Measurements from ENCODE around the gene PSMD14.

Gene PSMD14

DNA sequence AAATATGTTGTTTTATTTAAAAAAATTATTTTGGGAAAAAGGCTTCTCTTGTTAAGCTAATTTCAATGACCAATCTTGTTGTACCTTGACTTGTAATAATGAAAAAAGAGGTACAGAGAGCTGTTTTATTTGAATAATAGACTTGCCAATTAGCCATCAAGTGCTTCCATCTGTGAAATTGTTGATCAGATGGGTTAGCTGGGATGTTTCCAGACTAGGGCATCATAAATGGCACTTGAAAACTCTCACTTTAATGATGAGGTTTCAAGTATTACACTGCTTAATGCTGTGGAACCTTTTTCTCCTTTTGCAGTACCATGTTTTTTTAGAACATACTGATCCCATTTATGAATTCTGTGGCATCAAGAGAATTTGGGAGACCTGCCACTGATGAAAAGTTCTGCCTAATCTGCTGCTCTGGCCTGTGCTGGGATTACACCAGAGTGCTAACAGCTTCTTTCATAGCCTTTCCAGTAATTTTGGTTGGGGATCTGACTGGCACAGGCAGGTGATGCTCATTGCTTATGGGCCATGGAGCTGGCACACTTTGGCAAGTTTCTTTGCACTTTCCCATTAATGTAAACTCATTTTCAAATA is 24.2 kb downstream of the PSMD14 start:
- no peak for TF ChIP-seq SIN3A (IDR thresholded peaks at IDR 0.05; ENCODE audit: borderline replicate concordance, insufficient read depth, low read length)
- TF ChIP-seq REST (IDR thresholded peaks at IDR 0.05; ENCODE audit: insufficient read depth in 1 of 2, low read depth in 2 of 2, low read length in 2 of 2): no peak
- TF ChIP-seq TAF1 (IDR thresholded peaks at IDR 0.05; ENCODE audit: borderline replicate concordance, insufficient read depth, low read length): no peak
- TF ChIP-seq POLR2AphosphoS5 (IDR thresholded peaks at IDR 0.05; ENCODE audit: low read depth, low read length): no peak
- TF ChIP-seq FOXP2 (optimal IDR thresholded peaks at IDR 0.05; ENCODE audit: borderline replicate concordance, extremely low read depth, extremely low read length, insufficient read depth): no peak

GRCh38 chr2:161335626-161336025 is 27.4 kb downstream of the PSMD14 start:
- TF ChIP-seq POLR2AphosphoS5 (IDR thresholded peaks at IDR 0.05; ENCODE audit: low read depth, low read length) (no peak), FOXP2 (optimal IDR thresholded peaks at IDR 0.05; ENCODE audit: borderline replicate concordance, extremely low read depth, extremely low read length, insufficient read depth) (no peak), SIN3A (IDR thresholded peaks at IDR 0.05; ENCODE audit: borderline replicate concordance, insufficient read depth, low read length) (no peak), TAF1 (IDR thresholded peaks at IDR 0.05; ENCODE audit: borderline replicate concordance, insufficient read depth, low read length) (no peak), REST (IDR thresholded peaks at IDR 0.05; ENCODE audit: insufficient read depth in 1 of 2, low read depth in 2 of 2, low read length in 2 of 2) (no peak)

DNA sequence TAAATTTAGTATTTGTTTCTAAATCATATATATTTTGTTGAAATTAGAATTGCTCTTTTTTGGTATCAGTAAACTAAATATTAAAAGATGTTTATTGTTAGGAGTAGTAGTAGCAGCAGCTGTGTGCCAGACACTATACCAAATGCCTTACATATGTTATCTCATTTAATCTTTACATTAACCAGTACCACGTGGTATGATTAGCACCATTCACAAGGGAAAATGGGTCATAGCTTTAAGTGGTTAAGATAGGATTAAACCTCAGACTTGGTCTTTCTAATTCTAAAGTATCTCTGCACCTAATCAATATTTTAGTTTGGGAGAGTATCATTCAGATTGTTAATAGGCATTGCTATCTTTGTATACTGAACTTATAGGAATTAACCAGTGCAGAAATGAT is 29.0 kb downstream of the PSMD14 start:
- TF ChIP-seq SIN3A (IDR thresholded peaks at IDR 0.05; ENCODE audit: borderline replicate concordance, insufficient read depth, low read length) (no peak), REST (IDR thresholded peaks at IDR 0.05; ENCODE audit: insufficient read depth in 1 of 2, low read depth in 2 of 2, low read length in 2 of 2) (no peak)

DNA sequence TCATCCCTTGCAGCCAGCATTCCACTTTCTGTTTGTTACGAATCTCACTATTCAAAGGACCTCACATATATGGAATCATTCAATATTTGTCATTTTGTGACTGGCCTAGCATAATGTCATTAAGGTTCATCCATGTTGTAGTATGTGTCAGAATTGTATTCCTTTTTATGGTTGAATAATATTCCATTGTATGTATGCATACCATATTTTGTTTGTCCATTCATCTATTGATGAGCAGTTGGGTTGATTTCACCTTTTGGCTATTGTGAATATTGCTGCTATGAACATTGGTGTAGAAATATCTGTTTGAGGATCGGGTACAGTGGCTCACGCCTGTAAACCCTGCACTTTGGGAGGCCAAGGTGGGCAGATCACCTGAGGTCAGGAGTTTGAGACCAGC is 35.0 kb downstream of the PSMD14 start:
- TF ChIP-seq POLR2AphosphoS5 (IDR thresholded peaks at IDR 0.05; ENCODE audit: low read depth, low read length) (no peak), TAF1 (IDR thresholded peaks at IDR 0.05; ENCODE audit: borderline replicate concordance, insufficient read depth, low read length) (no peak), SIN3A (IDR thresholded peaks at IDR 0.05; ENCODE audit: borderline replicate concordance, insufficient read depth, low read length) (no peak), FOXP2 (optimal IDR thresholded peaks at IDR 0.05; ENCODE audit: borderline replicate concordance, extremely low read depth, extremely low read length, insufficient read depth) (no peak), REST (IDR thresholded peaks at IDR 0.05; ENCODE audit: insufficient read depth in 1 of 2, low read depth in 2 of 2, low read length in 2 of 2) (no peak)

DNA sequence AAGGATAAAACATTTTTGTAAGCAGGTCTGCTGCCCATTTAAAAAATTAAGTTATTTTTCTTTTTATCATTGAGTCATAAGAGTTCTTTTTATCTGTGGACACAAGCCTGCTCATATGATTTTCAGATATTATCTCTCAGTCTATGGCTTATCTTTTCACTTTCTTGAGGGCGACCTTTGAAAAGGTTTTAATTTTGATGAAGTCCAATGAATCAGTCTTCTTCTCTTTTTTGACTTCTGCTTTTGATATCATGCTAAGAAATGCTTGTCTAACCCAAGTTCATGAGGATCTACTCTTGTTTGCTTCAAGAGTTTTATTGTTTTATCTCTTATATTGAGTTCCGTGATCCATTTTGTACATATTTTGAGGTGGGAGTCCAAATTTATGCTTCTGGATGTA is 36.5 kb downstream of the PSMD14 start:
- no peak for TF ChIP-seq FOXP2 (optimal IDR thresholded peaks at IDR 0.05; ENCODE audit: borderline replicate concordance, extremely low read depth, extremely low read length, insufficient read depth)
- TF ChIP-seq TAF1 (IDR thresholded peaks at IDR 0.05; ENCODE audit: borderline replicate concordance, insufficient read depth, low read length): no peak
- TF ChIP-seq SIN3A (IDR thresholded peaks at IDR 0.05; ENCODE audit: borderline replicate concordance, insufficient read depth, low read length): no peak
- no peak for TF ChIP-seq POLR2AphosphoS5 (IDR thresholded peaks at IDR 0.05; ENCODE audit: low read depth, low read length)
- no peak for TF ChIP-seq REST (IDR thresholded peaks at IDR 0.05; ENCODE audit: insufficient read depth in 1 of 2, low read depth in 2 of 2, low read length in 2 of 2)

Measured in PFSK-1 (cell line).